Measurements from ENCODE around the gene GOLM1.

The GOLM1 gene

DNA sequence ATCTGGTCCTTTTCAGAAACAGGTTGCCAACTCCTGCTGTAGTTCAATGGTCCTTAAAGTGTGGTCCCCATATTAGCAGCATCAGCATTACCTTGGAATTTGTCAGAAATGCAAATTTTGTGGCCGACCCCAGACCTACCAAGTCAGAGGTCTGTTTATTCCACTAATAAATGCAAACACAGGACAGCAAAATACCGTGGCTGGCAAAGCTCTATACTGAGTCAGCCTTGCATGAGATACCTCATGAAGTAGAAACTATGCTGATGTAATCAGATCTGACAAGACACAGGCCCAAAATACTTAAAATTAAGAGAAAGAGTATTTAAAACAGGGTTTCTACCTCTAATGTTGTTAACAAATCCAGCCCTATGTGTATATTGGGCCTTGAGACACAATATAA lies 3.0 kb downstream of the GOLM1 start:
- Histone ChIP-seq H3K4me1 (ENCODE audit: low read length) (peaks cover 30% of the 10 kb centered on the region), H3K36me3 (replicated peaks; ENCODE audit: insufficient read depth, low read length) (no peaks in the 10 kb centered on the region), H3K4me2 (ENCODE audit: low read depth, low read length) (peak overlapping the region; percentile 29; the same call in 1 of the 2 replicates), H3K4me3 (ENCODE audit: low read length) (no peak overlapping the region), H3F3A (ENCODE audit: insufficient read depth, low read length) (peaks cover 9% of the 10 kb centered on the region), H3K27ac (ENCODE audit: low read length) (peak overlapping the region; percentile 26; the same call in 1 of the 2 replicates), H3K9me2 (replicated peaks; ENCODE audit: insufficient read depth, low read length) (no peaks in the 10 kb centered on the region), H2AFZ (ENCODE audit: low read length) (no peak overlapping the region), H4K20me1 (ENCODE audit: insufficient read depth, low read length) (no peaks in the 10 kb centered on the region), H3K9me3 (replicated peaks; ENCODE audit: insufficient read depth, low read length) (no peaks in the 10 kb centered on the region), H3K27me3 (replicated peaks; ENCODE audit: insufficient read depth, low read length) (no peaks in the 10 kb centered on the region), H3K9ac (ENCODE audit: low read length) (no peak overlapping the region), H3K79me2 (ENCODE audit: low read length) (peaks cover 46% of the 10 kb centered on the region)
- no peak for TF ChIP-seq EZH2 (optimal IDR thresholded peaks at IDR 0.05; ENCODE audit: low read depth, low read length)
- no peak for TF ChIP-seq EZH2phosphoT487 (IDR thresholded peaks at IDR 0.05; ENCODE audit: low read length)
- TF ChIP-seq, protein P1, sequence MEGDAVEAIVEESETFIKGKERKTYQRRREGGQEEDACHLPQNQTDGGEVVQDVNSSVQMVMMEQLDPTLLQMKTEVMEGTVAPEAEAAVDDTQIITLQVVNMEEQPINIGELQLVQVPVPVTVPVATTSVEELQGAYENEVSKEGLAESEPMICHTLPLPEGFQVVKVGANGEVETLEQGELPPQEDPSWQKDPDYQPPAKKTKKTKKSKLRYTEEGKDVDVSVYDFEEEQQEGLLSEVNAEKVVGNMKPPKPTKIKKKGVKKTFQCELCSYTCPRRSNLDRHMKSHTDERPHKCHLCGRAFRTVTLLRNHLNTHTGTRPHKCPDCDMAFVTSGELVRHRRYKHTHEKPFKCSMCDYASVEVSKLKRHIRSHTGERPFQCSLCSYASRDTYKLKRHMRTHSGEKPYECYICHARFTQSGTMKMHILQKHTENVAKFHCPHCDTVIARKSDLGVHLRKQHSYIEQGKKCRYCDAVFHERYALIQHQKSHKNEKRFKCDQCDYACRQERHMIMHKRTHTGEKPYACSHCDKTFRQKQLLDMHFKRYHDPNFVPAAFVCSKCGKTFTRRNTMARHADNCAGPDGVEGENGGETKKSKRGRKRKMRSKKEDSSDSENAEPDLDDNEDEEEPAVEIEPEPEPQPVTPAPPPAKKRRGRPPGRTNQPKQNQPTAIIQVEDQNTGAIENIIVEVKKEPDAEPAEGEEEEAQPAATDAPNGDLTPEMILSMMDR (IDR thresholded peaks at IDR 0.05; ENCODE audit: low read length), result no peak
- DNase-seq, result peak; percentile 77

DNA sequence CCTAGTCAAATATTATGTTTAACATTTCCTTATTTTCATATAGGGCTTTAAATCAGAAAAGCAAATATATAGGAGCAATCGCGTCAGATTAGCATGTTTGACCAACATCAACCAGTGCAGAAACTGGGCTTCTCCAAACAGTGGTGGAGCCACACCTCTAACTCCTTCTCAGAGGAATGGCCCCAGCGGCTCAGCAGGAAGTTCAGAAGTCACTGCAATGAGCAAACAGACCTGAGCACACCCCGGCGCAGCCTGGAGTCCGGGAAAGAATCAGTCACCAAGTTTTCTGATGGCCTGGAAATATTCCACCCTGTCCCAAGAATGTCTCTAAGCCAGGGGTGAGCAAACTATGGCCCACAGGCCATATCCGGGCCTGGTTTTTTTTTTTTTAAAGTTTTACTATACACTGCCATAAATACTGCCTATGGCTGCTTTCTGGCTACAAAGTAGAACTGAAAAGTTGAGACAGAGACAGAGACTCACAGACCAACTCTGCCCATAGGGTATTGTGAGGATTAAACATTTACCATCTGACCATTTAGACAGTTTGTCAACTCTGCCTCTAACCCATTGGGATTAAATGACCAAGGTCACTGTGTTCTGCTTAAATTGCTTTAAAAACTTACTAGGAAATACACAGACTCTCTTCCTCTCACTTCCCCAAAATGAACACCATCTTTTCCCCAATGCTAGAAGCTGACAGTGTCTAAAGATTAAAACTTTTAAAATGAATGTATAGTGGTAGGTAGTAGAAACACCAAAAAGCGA lies 5.4 kb downstream of the GOLM1 start:
- Histone ChIP-seq H3K9ac (ENCODE audit: low read length) (no peak overlapping the region), H3K9me3 (replicated peaks; ENCODE audit: insufficient read depth, low read length) (no peaks in the 10 kb centered on the region), H3K4me2 (ENCODE audit: low read depth, low read length) (no peak overlapping the region), H4K20me1 (ENCODE audit: insufficient read depth, low read length) (no peaks in the 10 kb centered on the region), H3F3A (ENCODE audit: insufficient read depth, low read length) (no peaks in the 10 kb centered on the region; the same call in 1 of the 2 replicates), H3K79me2 (ENCODE audit: low read length) (peaks cover 46% of the 10 kb centered on the region), H3K4me1 (ENCODE audit: low read length) (peaks cover 24% of the 10 kb centered on the region), H3K36me3 (replicated peaks; ENCODE audit: insufficient read depth, low read length) (no peaks in the 10 kb centered on the region), H3K9me2 (replicated peaks; ENCODE audit: insufficient read depth, low read length) (no peaks in the 10 kb centered on the region), H3K4me3 (ENCODE audit: low read length) (no peak overlapping the region), H2AFZ (ENCODE audit: low read length) (no peak overlapping the region), H3K27me3 (replicated peaks; ENCODE audit: insufficient read depth, low read length) (no peaks in the 10 kb centered on the region), H3K27ac (ENCODE audit: low read length) (no peak overlapping the region)
- TF ChIP-seq, protein P1 (IDR thresholded peaks at IDR 0.05; ENCODE audit: low read length), result no peak
- TF ChIP-seq EZH2phosphoT487 (IDR thresholded peaks at IDR 0.05; ENCODE audit: low read length) (no peak), EZH2 (optimal IDR thresholded peaks at IDR 0.05; ENCODE audit: low read depth, low read length) (no peak)
- no peak for DNase-seq

DNA sequence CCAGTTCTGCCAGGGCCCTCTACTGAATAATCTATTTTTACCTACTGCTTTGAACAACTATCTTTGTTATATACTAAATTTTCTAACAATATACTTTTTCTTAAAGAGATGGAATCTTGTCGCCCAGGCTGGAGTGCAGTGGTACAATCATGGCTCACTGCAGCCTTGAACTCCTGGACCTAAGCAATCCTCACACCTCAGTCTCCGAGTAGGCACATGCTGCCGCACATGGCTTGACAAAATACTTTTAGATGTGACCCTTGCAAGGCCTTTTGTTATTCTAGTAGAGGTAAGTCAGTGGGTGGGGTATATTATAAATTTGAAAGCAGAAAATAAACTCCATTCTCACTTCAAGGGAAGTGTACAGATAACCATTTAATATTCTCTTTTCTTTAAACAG lies 7.9 kb downstream of the GOLM1 start:
- Histone ChIP-seq H3K4me2 (ENCODE audit: low read depth, low read length) (no peak overlapping the region), H3K79me2 (ENCODE audit: low read length) (peaks cover 24% of the 10 kb centered on the region), H3K36me3 (replicated peaks; ENCODE audit: insufficient read depth, low read length) (no peaks in the 10 kb centered on the region), H3K4me1 (ENCODE audit: low read length) (peaks cover 6% of the 10 kb centered on the region), H3K27ac (ENCODE audit: low read length) (no peak overlapping the region), H3K9ac (ENCODE audit: low read length) (no peak overlapping the region), H3K4me3 (ENCODE audit: low read length) (no peak overlapping the region), H2AFZ (ENCODE audit: low read length) (no peak overlapping the region), H3K27me3 (replicated peaks; ENCODE audit: insufficient read depth, low read length) (no peaks in the 10 kb centered on the region), H3F3A (ENCODE audit: insufficient read depth, low read length) (no peaks in the 10 kb centered on the region; the same call in 1 of the 2 replicates), H3K9me2 (replicated peaks; ENCODE audit: insufficient read depth, low read length) (no peaks in the 10 kb centered on the region), H3K9me3 (replicated peaks; ENCODE audit: insufficient read depth, low read length) (no peaks in the 10 kb centered on the region), H4K20me1 (ENCODE audit: insufficient read depth, low read length) (no peaks in the 10 kb centered on the region)
- TF ChIP-seq, protein P1 (IDR thresholded peaks at IDR 0.05; ENCODE audit: low read length), result no peak
- TF ChIP-seq EZH2 (optimal IDR thresholded peaks at IDR 0.05; ENCODE audit: low read depth, low read length) (no peak), EZH2phosphoT487 (IDR thresholded peaks at IDR 0.05; ENCODE audit: low read length) (no peak)
- no peak for DNase-seq

Measured in MM.1S (cell line).